H1 (cell line): ENCODE data around the gene RGL1. TPM values are rescaled to one million over a fixed set of nuclear protein-coding genes. Genes with fewer than 3 reads are reported as not detected.

Experiments used
- CTCF ChIA-PET: fragments of 300-600 bp; sonication (Branson Sonifier 250); formaldehyde crosslinking; loops from one replicate; lab custom pipeline; 2021; ENCODE audit not compliant: partially characterized antibody; lab: Charles Lee
- POLR2A ChIA-PET: fragments of 300-600 bp; sonication (Branson Sonifier 250); formaldehyde crosslinking; loops from one replicate; lab custom pipeline; 2021; ENCODE audit warnings: inconsistent platforms; ENCODE audit not compliant: partially characterized antibody; lab: Charles Lee
- DNase-seq, 2 experiments: peaks; one replicate each; pipeline versions ENCODE4 v3.0.0 to v3.0.0-alpha.2; 2010 to 2022; ENCODE audit warnings: low spot score in 2 of 2, low read depth in 1 of 2, mixed read lengths in 1 of 2
- FAIRE-seq: peaks from 2 replicates; lab custom pipeline; 2011; peaks lifted over from hg19 to GRCh38; lab: Jason Lieb, UNC
- H2AFZ ChIP-seq: 2 replicates; pipeline ENCODE4 v1.8.1; 2012; ENCODE audit warnings: low read length, inconsistent platforms
- H2AK5ac ChIP-seq: 2 replicates; pipeline ENCODE4 v1.6.1; 2013; ENCODE audit warnings: low read depth, low read length
- H2BK120ac ChIP-seq: replicated peaks from 2 replicates; pipeline ENCODE3; 2013; ENCODE audit warnings: low read depth, low read length, inconsistent platforms
- H2BK12ac ChIP-seq: 2 replicates; pipeline ENCODE4 v1.6.1; 2013; ENCODE audit warnings: low read depth, low read length
- H2BK15ac ChIP-seq: 2 replicates; pipeline ENCODE4 v1.6.1; 2013; ENCODE audit warnings: low read length
- H2BK20ac ChIP-seq: 2 replicates; pipeline ENCODE4 v1.6.1; 2013; ENCODE audit warnings: low read length
- H2BK5ac ChIP-seq: 2 replicates; pipeline ENCODE4 v1.6.1; 2013; ENCODE audit warnings: low read depth, low read length
- H3K14ac ChIP-seq: 2 replicates; pipeline ENCODE4 v1.6.1; 2013; ENCODE audit warnings: inconsistent platforms; ENCODE audit not compliant: insufficient read length
- H3K18ac ChIP-seq: 2 replicates; pipeline ENCODE4 v1.6.1; 2013; ENCODE audit warnings: low read length; ENCODE audit errors: extremely low read depth
- H3K23ac ChIP-seq: 2 replicates; pipeline ENCODE4 v1.6.1; 2013; ENCODE audit warnings: inconsistent platforms; ENCODE audit not compliant: insufficient read length
- H3K23me2 ChIP-seq: 2 replicates; pipeline ENCODE4 v1.6.1; 2013; ENCODE audit warnings: low read depth, low read length
- H3K27ac ChIP-seq: 2 replicates; pipeline ENCODE4 v1.6.1; 2011; ENCODE audit warnings: low read depth, low read length, inconsistent platforms
- H3K27me3 ChIP-seq, 4 experiments: replicated peaks in 1 of 4; 1 replicate in 1 of 4; 2 replicates in 3 of 4; pipeline versions ENCODE4 v1.6.1 to v1.8.1; 2011 to 2013; ENCODE audit warnings: low read length in 3 of 4, mild to moderate bottlenecking in 3 of 4, inconsistent platforms in 2 of 4, mixed read lengths in 2 of 4, moderate library complexity in 1 of 4; ENCODE audit not compliant: control insufficient read depth in 3 of 4, insufficient read depth in 3 of 4; ENCODE audit errors: extremely low read depth in 1 of 4
- H3K36me3 ChIP-seq, 4 experiments: 2 replicates each; pipeline versions ENCODE4 v1.6.1 to v1.8.1; 2011 to 2013; ENCODE audit warnings: mild to moderate bottlenecking in 4 of 4, low read length in 3 of 4, moderate library complexity in 2 of 4, control low read depth in 1 of 4, inconsistent platforms in 1 of 4; ENCODE audit not compliant: insufficient read depth in 4 of 4, control insufficient read depth in 2 of 4
- H3K4ac ChIP-seq: replicated peaks from 2 replicates; pipeline ENCODE3; 2013; ENCODE audit warnings: low read length, low read depth, mixed read lengths, inconsistent platforms; ENCODE audit not compliant: insufficient read length
- H3K4me1 ChIP-seq, 4 experiments: replicated peaks in 1 of 4; 1 replicate in 1 of 4; 2 replicates in 3 of 4; pipeline versions ENCODE4 v1.6.1 to v1.8.1; 2011 to 2013; ENCODE audit warnings: low read length in 3 of 4, inconsistent platforms in 2 of 4, mixed read lengths in 1 of 4; ENCODE audit not compliant: insufficient read depth in 4 of 4, control insufficient read depth in 3 of 4
- H3K4me2 ChIP-seq, 2 experiments: 2 replicates each; pipeline versions ENCODE4 v1.6.1 to v1.8.1; 2011 to 2013; ENCODE audit warnings: low read depth in 2 of 2, low read length in 2 of 2, control low read depth in 1 of 2, inconsistent platforms in 1 of 2, mild to moderate bottlenecking in 1 of 2; ENCODE audit not compliant: insufficient read depth in 1 of 2
- H3K4me3 ChIP-seq, 4 experiments: fragments of 200-600, 300-600 bp in 1 of 4; sonication (generic), shearing (Covaris generic), sonication (Bioruptor Twin) in 1 of 4; 2 replicates each; pipeline versions ENCODE4 v1.5.1 to v1.8.1; 2011 to 2016; ENCODE audit warnings: low read length in 4 of 4, low read depth in 3 of 4, control low read depth in 2 of 4, inconsistent platforms in 2 of 4, mild to moderate bottlenecking in 2 of 4, mixed read lengths in 1 of 4, moderate library complexity in 1 of 4; ENCODE audit not compliant: insufficient read depth in 2 of 4; ENCODE audit errors: extremely low read depth in 1 of 4
- H3K56ac ChIP-seq: replicated peaks from 2 replicates; pipeline ENCODE3; 2013; ENCODE audit warnings: low read depth, mild to moderate bottlenecking, mixed read lengths, low read length, inconsistent platforms; ENCODE audit not compliant: insufficient read length
- H3K79me1 ChIP-seq: 2 replicates; pipeline ENCODE4 v1.6.1; 2013; ENCODE audit warnings: low read depth, low read length, control low read depth
- H3K79me2 ChIP-seq, 2 experiments: 2 replicates each; pipeline versions ENCODE4 v1.6.1 to v1.8.1; 2012 to 2013; ENCODE audit warnings: low read length in 2 of 2, mild to moderate bottlenecking in 2 of 2, inconsistent platforms in 1 of 2; ENCODE audit not compliant: insufficient read depth in 2 of 2, control insufficient read depth in 1 of 2
- H3K9ac ChIP-seq, 4 experiments: replicated peaks in 1 of 4; 1 replicate in 1 of 4; 2 replicates in 3 of 4; pipeline versions ENCODE4 v1.6.1 to v1.8.1; 2011 to 2013; ENCODE audit warnings: low read depth in 3 of 4, low read length in 3 of 4, control low read depth in 2 of 4, mild to moderate bottlenecking in 2 of 4, moderate library complexity in 2 of 4, inconsistent platforms in 1 of 4; ENCODE audit errors: extremely low read depth in 1 of 4
- H3K9me3 ChIP-seq, 2 experiments: 2 replicates each; pipeline versions ENCODE4 v1.6.1 to v1.8.1; 2012 to 2013; ENCODE audit warnings: mild to moderate bottlenecking in 2 of 2, moderate library complexity in 2 of 2, control low read depth in 1 of 2, inconsistent platforms in 1 of 2, low read depth in 1 of 2, low read length in 1 of 2, mixed read lengths in 1 of 2; ENCODE audit not compliant: insufficient read depth in 2 of 2
- H4K20me1 ChIP-seq, 2 experiments: replicated peaks in 1 of 2; 2 replicates each; pipeline versions ENCODE3 to v1.8.1; 2011 to 2013; ENCODE audit warnings: inconsistent platforms in 2 of 2, low read length in 2 of 2, mild to moderate bottlenecking in 1 of 2; ENCODE audit not compliant: insufficient read depth in 2 of 2, control insufficient read depth in 1 of 2
- H4K5ac ChIP-seq: 2 replicates; pipeline ENCODE4 v1.6.1; 2013; ENCODE audit warnings: low read length, low read depth, mixed read lengths, inconsistent platforms; ENCODE audit not compliant: insufficient read length
- H4K8ac ChIP-seq: 2 replicates; pipeline ENCODE4 v1.8.0; 2013; ENCODE audit warnings: mild to moderate bottlenecking, moderate library complexity, low read length, inconsistent platforms; ENCODE audit not compliant: insufficient read depth; ENCODE audit errors: extremely low read depth
- H4K91ac ChIP-seq: replicated peaks from 2 replicates; pipeline ENCODE3; 2013; ENCODE audit warnings: low read length, mixed read lengths, inconsistent platforms; ENCODE audit not compliant: insufficient read length
- BRCA1 ChIP-seq: IDR thresholded peaks from 2 replicates; pipeline ENCODE4 v1.6.1; 2012; ENCODE audit warnings: low read depth, low read length, improper control_type of control experiment
- CHD2 ChIP-seq: IDR thresholded peaks from 2 replicates; pipeline ENCODE4 v1.6.1; 2012; ENCODE audit warnings: low read length, improper control_type of control experiment
- GABPA ChIP-seq: IDR thresholded peaks from 2 replicates; pipeline ENCODE4 v1.6.1; 2011; ENCODE audit warnings: mild to moderate bottlenecking, low read length, moderate library complexity, borderline replicate concordance; ENCODE audit not compliant: insufficient read depth
- KDM1A ChIP-seq: fragments of 200-600, 300-600 bp; sonication (generic); IDR thresholded peaks from 2 replicates; pipeline ENCODE4 v1.7.1; 2016; ENCODE audit warnings: mild to moderate bottlenecking, low read length, borderline replicate concordance
- SP4 ChIP-seq: IDR thresholded peaks from 2 replicates; pipeline ENCODE4 v1.6.1; 2012; ENCODE audit warnings: low read length, inconsistent platforms
- SRF ChIP-seq: IDR thresholded peaks from 2 replicates; pipeline ENCODE4 v1.6.1; 2011; ENCODE audit warnings: mild to moderate bottlenecking, low read depth, low read length, moderate library complexity
- TAF1 ChIP-seq: IDR thresholded peaks from 2 replicates; pipeline ENCODE4 v1.6.1; 2011; ENCODE audit warnings: mild to moderate bottlenecking, low read depth, low read length
- WGBS, 2 experiments: shearing (Covaris generic) in 1 of 2; methylation state at CpG; one replicate each; pipeline versions ENCODE4 v1.1.6 to v1.1.7; 2013 to 2015; ENCODE audit warnings: low lambda C conversion rate in 2 of 2, mixed read lengths in 2 of 2, inconsistent platforms in 1 of 2, low coverage in 1 of 2, missing lambda C conversion rate in 1 of 2; ENCODE audit not compliant: insufficient replicate concordance in 2 of 2, insufficient coverage in 1 of 2, insufficient read length in 1 of 2; ENCODE audit errors: extremely low coverage in 1 of 2, missing lambda C conversion rate in 1 of 2; 5-methylcytosine and 5-hydroxymethylcytosine counted together
- polyA plus RNA-seq, 7 experiments: library from polyadenylated mRNA; depleted of rRNA in 3 of 7; stranded (reverse) in 5 of 7; unstranded in 2 of 7; fragments of >200 nt in 5 of 7; fragments of 200-250 nt in 2 of 7; gene quantifications; 1 replicate in 5 of 7; 2 replicates in 1 of 7; 4 replicates in 1 of 7; pipeline versions ENCODE4 v1.2.1 to v1.2.3, GENCODE V29; 2011 to 2013; ENCODE audit warnings: missing spikeins in 2 of 7, mixed read lengths in 2 of 7
- total RNA-seq: library from RNA; stranded (reverse); fragmentation: NEBNext Ultra II Directional; extraction: Animal tissue kit (Norgen Biotek cat#: 25700); gene quantifications from 2 replicates; pipeline ENCODE4 v1.2.1, GENCODE V29; 2021
- TF ChIP-seq, protein P1 (sequence below): IDR thresholded peaks from 2 replicates; pipeline ENCODE4 v1.6.1; 2011; ENCODE audit warnings: low read depth, mild to moderate bottlenecking, low read length; ENCODE audit not compliant: insufficient read depth

Gene RGL1
- total and polyA plus RNA-seq, 2 of the 8 experiments (the other 6 are each of a cell fraction or from before 2014, with no cell fraction given), result 0.98 to 2.4 TPM

DNA sequence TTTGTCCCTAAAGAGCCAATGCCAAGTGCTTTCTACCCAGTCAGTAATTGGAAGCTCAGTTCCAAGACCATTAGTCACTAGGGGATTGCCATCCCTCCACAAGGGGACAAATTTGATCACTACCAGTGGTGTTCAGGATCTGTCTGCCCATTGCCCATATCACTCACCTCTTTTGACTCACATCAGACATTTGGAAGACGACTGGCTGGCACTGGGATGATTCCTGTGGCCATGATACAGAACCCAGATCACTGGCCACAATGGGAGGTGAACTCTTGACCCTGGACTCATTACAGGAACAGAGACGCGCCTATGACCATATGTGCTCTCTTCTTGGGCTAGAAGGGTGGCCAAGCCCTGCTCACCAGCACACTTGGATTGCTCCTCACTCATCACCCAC is 161.6 kb downstream of the RGL1 start:
- Histone ChIP-seq H3K56ac (no peak overlapping the region), H4K8ac (no peak overlapping the region; the same call in 1 of the 2 replicates), H3K79me2 (no peaks in the 10 kb centered on the region), H3K27ac (no peak overlapping the region), H4K5ac (no peak overlapping the region), H2BK20ac (no peak overlapping the region), H3K36me3 (no peaks in the 10 kb centered on the region), H2BK120ac (no peak overlapping the region), H2AK5ac (no peak overlapping the region), H3K9me3 (no peaks in the 10 kb centered on the region), H2BK15ac (no peak overlapping the region), H3K4me1 (no peaks in the 10 kb centered on the region), H3K23me2 (no peaks in the 10 kb centered on the region), H4K91ac (no peak overlapping the region), H3K4me3 (no peak overlapping the region), H4K20me1 (no peaks in the 10 kb centered on the region), H3K27me3 (no peaks in the 10 kb centered on the region), H2BK12ac (0 out of 2 replicates have a peak overlapping the region, but pooled peaks have one; percentile 4), H3K14ac (no peak overlapping the region), H3K4ac (no peak overlapping the region), H2AFZ (no peak overlapping the region), H3K4me2 (no peak overlapping the region), H2BK5ac (no peak overlapping the region), H3K9ac (no peak overlapping the region), H3K18ac (no peak overlapping the region), H3K79me1 (no peaks in the 10 kb centered on the region), H3K23ac (no peak overlapping the region)
- DNase-seq (no peak), FAIRE-seq (no peak)
- 84% methylated on average over 3 of the region's 3 CpGs; no CpG with 5 or more reads in 1 of the 2 experiments for WGBS, 2 experiments
- TF ChIP-seq KDM1A, result no peak
- no peak for TF ChIP-seq BRCA1
- no peak for TF ChIP-seq SRF
- no peak for TF ChIP-seq SP4
- TF ChIP-seq TAF1, result no peak
- no peak for TF ChIP-seq CHD2
- no peak for TF ChIP-seq GABPA
- TF ChIP-seq, protein P1, sequence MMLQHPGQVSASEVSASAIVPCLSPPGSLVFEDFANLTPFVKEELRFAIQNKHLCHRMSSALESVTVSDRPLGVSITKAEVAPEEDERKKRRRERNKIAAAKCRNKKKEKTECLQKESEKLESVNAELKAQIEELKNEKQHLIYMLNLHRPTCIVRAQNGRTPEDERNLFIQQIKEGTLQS, result no peak
- CTCF ChIA-PET, result interaction anchor here (1.2 kb wide), 1 partner anchor 44 kb away, joined by 3 read pairs; no protein-coding TSS in a partner anchor
- POLR2A ChIA-PET, result no interaction called here
